Activated CD4-positive, alpha-beta T cell treated with anti-CD3 and anti-CD28 coated beads for 48 hours (primary cell): Measurements from ENCODE around the gene LIAS.
"Not testable (repeated sequence)": the region's sequence is repeated elsewhere in the genome, so short reads cannot be mapped to it uniquely, and the experiment has no call there.

Experiments
- DNase-seq: peaks from one replicate; pipeline ENCODE4 v3.0.0-alpha.2; 2020

Gene LIAS

DNA sequence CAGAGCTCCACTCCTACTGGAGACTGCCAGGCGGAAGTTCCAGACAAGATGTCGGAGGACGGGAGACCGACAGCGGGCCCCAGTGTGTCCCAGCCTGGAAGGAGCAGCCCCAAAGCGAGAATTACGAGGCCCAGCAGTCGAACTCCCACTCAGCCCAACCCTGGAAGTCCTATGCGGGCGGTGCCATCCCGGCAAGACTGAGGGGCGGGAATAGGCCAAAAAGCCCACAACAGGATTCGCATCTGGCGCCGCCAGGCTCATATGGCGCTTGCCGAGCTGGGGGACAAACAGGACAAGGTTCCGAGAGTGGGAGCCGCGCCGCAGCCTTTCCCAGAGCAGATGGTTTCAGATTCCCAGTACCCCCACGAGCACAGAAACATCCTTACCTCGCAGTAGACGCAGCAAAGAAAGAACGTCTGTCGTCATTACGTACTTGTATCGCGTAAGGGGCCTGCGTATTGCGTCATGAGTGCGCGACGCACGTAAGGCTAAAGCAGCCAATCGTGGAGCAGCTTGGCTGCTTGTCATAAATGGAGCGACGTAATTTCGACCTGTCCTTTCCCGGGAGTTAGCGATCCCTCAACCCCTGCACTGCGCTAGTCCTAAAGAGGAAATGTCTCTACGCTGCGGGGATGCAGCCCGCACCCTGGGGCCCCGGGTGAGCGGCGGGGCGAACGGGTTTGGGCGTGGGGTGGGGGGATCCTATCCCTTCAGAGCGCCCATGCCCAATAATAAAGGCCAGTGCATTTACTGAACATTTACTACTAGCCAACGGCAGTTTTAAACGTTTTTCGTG is at the start of gene LIAS, which contains the start of gene RPL9:
TSS of gene LIAS (plus strand) at position 552 of the 796 bp plus-strand sequence. CDS start at position 614, 62 bp downstream.
TSS of gene RPL9 (minus strand) at position 418 of the 796 bp plus-strand sequence. CDS start 483 bp downstream, outside the sequence.
- DNase-seq: peak; percentile 95

DNA sequence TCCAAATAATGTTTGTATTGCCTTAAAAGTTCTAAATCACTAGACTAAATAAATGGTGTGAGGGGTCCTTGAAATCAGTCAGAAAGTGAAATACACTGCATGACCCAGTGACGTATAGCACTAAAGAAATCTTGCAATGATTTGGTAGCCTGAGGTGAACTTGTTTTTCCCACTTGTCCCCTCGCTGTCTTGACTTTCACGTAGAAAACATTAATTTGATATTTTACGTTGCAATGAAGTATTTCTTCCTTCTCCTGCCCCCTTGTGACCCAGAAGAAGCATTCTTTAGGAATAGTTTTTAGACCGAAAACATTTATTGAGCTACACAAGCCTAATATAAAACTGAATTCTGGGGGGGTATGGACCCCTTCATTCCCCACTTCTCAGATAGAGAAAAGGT is 48.4 kb upstream of the LIAS start:
- DNase-seq: no peak

DNA sequence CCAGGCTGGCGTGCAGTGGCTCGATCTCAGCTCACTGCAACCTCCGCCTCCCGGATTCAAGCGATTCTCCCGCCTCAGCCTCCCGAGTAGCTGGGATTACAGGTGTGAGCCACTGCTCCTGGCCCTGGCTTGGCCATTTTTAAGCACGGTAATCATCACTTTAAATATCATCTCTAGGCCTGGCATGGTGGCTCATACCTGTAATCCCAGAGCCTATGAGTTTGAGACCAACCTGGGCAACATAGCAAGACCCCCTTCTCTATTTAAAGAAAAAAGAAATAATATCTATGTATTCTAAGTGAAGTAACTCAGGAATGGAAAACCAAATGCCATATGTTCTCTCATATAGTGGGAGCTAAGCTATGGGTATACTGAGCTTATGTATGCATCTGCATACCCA is 47.3 kb upstream of the LIAS start:
- not testable (repeated sequence) for DNase-seq

DNA sequence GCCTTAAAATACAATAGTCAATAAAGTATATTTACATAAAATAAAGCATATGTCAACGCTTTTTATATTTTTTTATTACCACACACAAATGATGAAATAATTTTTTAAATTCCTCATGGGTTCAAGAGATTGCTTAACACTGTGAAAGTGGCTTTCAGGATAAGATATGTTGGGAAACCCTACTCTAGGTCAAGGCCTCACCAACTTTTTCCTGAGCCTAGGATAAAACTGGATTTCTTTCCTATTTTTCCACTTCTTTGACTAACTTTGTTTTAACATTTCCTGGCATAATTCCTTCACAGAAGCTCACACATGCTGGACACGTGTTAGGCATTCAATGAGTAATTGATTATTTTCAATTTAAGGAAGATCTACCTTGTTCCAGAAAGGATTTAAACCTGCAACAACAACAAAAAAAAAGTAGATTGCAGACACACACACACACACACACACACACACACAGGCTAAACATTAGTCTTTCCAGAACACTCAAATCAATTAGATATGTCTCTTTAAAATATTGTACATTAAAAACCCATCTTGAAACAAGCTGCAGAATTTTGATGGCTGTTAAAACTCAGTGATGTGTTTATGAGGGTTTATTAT is 43.1 kb upstream of the LIAS start:
- no peak for DNase-seq

DNA sequence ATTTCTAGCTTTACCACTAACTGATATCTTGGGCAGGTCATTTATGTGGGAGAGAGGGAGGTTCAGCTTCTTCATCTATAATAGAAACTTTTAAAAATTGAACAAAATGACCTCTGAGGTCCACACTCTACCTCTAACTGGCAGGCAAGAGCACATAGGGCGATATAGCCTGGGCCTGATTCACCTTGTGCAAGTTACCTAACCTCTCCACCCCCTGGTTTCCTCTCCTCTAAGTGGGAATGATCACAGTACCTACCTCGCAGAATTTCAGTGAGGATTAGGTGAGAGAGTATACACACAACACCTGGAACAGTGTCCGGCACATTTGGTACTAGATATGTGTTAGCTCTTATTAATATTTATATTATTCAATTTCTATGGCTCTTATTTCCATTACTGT is 36.6 kb upstream of the LIAS start:
- no peak for DNase-seq

DNA sequence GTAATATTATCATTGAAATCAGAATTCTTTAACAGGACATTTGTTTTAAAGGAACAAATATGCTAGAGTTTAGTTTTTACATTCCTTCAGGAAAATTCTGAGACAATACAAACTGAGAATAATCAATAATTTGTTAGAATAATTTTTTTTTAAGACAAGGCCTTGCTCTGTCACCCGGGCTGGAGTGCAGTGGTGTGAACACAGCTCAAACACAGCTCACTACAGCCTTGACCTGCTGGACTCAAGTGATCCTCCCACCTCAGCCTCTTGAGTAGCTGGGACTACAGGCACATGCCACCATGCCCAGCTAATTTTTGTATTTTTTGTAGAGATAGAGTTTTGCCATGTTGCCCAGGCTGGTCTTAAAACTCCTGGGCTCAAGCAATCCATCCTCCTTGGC is 33.6 kb upstream of the LIAS start:
- not testable (repeated sequence) for DNase-seq

DNA sequence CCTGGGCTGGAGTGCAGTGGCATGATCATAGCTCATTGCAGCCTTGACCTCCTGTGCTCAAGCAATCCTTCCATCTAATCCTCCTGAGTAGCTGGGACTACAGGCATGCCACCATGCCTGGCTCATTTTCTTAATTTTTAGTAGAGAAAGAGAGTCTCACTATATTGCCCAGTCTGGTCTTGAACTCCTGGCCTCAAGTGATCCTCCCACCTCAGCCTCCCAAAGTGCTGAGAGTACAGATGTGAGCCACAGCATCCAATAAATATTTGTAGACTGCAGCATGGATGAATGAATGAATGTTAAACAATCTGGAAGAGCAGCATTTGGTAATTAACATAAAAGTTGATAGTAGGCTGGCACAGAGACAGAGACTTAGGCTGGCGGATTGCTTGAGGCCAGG is 32.1 kb upstream of the LIAS start:
- DNase-seq: no peak

DNA sequence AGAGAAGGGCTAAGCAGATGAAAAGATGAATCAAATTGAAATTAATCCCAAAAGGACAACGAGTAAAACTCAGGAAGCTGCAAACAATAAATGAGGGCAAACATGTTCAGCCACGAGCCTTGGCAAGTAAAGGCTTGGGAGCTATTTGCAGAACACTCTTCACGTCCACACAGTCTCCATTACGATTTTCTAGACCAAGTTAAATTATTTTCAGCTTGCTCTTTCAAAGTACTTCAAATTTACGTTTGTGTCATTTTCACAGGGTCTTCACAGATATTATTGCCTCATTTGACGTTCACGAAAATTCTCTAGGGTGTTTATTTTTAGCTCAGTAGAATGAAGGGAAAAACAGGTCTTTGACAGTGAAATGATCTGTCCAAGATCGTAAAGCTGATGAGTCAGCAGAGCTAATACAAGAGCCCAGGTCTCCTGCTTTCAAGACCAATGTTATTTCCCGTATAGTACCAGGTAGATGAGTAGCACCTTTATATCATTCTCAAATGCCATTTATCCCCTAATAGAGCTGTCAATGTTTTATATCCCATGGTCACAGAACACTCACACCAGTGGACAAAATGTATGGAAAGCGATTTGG is 31.2 kb upstream of the LIAS start:
- no peak for DNase-seq

DNA sequence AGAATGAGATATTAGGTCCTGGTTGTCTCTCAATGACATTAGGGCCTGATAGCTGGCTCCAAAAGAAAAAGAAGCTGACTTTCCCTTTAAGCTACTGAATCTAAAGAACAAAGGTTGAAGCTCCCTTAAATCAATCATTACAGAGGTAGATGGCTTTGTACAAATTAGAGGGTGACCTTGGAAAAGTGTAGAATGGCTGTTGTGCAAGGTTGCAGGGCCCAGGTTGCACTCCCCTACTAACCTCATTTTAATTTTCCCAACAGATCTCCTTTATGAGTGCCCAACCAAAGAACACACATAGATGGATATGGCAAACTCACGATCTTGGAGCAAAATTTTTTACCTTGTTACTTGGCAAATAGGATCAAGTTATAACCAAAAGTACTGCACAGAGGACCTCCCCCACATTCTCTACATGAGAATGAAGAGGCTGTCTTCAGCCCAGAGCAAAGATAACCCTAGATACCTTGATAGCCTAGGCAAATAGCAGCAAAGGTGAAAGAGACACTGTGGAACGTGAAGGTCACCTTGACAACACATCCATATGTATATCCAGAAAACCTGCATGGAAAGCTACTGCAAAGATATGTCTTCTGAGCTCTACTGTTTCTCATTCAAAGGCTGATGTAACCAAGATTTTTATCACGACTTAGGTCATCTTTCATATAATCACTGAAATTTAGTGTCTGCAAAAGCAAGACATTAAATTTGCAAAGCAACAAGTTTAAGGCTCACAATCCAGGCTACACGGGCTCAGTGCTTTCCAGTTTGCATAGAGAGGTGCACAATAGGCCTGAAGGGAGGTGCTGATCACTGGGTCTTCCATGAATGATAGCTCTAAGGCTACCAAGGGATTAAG is 29.2 kb upstream of the LIAS start:
- no peak for DNase-seq

DNA sequence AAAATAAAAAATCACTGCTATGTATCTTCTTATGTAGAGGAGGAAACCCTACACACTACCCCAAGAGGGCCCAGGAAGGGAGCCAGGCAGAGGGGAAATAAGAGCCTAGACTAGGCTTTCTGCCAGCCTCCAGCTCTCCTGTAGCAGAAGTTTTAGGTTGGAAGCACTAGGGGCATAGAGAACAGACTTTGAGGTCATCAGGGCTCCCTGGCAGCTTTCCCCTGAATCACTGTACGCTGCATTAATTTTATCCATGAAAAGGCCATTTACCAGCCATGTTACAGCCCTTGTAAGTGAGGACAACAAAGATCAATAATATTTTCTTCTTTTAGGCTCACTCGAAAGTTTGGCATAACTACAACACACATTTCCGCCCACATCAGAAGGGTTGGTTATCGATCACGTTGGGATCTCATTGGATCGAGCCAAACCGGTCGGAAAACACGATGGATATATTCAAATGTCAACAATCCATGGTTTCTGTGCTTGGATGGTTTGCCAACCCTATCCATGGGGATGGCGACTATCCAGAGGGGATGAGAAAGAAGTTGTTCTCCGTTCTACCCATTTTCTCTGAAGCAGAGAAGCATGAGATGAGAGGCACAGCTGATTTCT is 24.9 kb upstream of the LIAS start:
- no peak for DNase-seq

DNA sequence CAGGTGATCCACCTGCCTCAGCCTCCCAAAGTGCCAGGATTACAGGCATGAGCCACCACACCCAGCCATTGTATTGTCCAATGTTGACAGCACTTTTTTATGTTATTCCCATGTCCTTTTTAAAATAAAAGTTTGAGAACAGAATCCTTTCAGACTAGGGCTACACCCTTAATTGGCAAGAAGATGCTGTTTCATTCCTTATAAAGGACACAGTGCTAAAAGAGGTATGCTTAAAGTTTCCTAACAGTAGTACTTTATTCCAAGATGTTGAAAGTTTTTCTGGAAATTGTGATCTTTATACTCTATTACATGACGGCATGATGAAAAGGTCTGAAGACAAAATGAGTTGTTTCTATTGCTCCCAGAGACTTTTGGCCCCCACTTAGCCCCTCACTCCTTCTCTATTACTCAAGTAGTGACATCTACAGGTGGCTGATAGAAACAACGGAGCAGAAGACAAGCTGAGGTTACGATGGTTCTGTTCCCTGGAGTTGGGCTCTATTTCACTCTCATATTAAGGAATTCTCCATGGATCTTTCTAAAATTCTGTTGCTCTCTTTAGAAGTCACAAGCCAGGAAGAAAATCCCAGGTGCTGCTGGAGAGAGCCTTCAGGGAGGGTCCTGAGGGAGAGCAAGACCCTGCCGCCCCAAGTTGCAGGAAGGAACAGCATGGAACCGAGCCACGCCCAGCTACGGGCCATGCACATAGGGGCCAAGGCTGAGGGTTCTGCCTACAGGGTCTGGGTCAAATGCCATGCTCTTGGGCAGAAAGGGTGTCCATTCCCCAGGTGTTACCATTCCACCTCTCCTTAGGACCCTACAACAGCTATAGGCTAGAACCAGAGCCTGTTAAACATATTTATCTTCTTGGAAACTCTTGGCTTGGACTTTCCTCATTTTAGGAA is 22.9 kb upstream of the LIAS start:
- no peak for DNase-seq

DNA sequence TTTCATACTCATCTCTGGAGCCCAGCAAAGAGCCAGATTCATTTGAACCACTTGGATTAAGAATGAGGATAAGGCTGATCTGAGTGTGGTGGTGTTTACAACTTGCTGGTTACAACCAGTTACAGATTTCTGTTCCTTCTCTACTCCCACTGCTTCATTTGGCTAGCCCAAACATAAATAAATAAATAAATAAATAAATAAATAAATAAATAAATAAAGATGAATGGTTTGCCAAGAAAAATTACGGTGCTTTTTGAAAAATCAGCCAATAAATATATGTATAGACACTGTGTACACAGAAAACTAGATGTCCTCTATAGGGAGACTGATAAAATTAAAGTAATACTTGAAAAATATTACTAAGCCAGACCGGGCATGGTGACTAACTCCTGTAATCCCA is 17.3 kb upstream of the LIAS start:
- no peak for DNase-seq

DNA sequence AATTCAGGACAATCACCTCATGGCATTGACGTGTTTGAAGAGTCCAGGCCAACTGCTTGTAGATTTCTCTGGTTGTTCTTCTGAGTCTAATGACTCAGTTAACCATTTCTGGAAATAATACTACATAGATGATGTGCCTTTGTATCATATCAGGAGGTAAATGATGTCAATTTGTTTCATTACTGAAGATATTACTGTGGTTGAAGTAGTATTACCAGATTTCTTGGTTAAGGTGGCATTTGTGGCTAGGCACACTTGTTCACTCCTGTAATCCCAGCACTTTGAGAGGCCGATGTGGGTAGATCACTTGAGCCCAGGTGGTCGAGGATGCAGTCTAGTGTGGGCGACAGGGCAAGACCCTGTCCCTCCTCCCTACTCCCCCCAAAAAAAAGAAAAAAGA is 15.9 kb upstream of the LIAS start:
- DNase-seq: peak; percentile 13

DNA sequence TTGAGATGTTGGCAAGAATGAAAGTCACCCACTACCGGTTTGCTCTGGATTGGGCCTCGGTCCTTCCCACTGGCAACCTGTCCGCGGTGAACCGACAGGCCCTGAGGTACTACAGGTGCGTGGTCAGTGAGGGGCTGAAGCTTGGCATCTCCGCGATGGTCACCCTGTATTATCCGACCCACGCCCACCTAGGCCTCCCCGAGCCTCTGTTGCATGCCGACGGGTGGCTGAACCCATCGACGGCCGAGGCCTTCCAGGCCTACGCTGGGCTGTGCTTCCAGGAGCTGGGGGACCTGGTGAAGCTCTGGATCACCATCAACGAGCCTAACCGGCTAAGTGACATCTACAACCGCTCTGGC is 12.4 kb upstream of the LIAS start:
- DNase-seq: no peak

DNA sequence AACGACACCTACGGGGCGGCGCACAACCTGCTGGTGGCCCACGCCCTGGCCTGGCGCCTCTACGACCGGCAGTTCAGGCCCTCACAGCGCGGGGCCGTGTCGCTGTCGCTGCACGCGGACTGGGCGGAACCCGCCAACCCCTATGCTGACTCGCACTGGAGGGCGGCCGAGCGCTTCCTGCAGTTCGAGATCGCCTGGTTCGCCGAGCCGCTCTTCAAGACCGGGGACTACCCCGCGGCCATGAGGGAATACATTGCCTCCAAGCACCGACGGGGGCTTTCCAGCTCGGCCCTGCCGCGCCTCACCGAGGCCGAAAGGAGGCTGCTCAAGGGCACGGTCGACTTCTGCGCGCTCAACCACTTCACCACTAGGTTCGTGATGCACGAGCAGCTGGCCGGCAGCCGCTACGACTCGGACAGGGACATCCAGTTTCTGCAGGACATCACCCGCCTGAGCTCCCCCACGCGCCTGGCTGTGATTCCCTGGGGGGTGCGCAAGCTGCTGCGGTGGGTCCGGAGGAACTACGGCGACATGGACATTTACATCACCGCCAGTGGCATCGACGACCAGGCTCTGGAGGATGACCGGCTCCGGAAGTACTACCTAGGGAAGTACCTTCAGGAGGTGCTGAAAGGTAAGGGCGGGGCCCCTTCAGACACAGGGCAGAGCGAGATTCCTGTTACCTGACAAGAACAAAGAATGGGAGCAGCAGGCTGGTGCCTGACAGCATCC is 11.8 kb upstream of the LIAS start:
- peak; percentile 60 for DNase-seq

DNA sequence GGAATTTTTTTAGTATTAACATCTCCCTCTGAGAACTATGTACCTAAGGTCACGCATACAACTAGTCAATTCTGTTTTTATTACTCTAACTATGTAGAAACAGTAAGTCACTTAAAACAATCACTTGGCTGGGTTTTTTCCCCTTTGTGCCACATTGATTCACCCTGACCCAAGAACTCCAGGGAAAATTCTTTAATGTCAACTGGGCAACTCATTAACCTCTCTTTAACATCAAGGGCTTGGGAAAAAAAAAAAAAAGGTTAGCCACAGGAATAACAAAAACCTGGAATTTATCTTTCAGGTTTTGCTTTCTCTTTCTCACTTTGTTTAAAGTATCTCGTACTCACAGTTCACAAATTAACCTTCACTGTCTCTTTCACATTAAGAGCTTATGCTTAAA is 8.2 kb upstream of the LIAS start:
- DNase-seq: no peak

DNA sequence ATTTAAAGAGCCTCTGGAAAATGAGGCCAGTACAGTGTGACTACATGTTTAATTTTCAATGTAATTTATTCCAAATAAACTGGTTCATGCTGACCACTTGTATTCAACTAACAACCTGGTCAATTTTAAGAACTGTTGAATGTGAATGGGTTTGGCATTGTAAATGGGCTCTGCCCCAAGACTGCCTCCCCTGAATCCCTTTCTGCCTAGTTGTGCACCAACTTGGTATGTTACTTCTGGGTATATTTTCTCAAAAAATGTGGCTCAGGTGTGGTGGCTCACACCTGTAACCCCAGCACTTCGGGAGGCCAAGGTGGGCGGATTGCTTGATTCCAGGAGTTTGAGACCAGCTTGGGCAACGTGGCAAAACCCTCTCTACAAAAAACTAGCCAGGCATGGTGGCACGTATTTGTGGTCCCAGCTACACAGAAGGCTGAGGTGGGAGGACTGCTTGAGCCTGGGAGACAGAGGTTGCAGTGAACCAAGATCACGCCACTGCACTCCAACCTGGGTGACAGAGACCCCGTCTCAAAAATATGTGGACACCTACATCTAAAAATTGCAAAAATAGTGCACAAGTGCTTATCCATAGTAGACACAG is 7.3 kb upstream of the LIAS start:
- no peak for DNase-seq

DNA sequence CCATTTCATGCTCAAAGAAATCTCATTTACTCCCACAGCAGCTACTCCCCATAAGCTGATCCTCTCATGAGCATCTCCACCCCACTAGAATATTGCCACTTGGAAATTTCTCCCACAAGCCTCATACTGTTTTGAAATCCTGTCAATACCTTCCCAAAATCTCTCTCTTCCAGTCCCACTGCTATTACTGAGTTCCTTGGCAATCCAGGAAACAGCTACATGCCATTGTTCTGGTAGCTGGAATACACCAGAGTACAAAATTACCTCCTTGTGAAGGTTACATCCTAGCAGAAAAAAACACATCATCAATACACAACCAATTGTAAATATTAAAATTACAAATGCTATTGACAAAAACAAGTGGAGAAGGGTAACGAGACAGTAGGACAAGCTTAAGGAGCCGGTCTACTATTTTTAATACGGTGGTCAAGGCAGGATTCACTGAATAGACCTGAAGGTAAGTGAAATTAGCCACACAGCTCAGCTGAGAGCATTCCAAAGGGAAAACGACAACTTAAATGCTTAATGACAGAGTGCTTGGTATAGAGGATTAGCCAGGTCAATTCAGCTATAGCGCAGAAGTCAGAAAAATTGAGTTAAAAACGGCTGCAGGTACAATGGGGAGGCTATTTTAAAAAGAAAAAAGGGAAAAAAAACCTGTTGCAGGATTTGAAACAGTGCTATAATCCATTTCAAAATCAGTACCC is 6.5 kb upstream of the LIAS start:
- DNase-seq: no peak

DNA sequence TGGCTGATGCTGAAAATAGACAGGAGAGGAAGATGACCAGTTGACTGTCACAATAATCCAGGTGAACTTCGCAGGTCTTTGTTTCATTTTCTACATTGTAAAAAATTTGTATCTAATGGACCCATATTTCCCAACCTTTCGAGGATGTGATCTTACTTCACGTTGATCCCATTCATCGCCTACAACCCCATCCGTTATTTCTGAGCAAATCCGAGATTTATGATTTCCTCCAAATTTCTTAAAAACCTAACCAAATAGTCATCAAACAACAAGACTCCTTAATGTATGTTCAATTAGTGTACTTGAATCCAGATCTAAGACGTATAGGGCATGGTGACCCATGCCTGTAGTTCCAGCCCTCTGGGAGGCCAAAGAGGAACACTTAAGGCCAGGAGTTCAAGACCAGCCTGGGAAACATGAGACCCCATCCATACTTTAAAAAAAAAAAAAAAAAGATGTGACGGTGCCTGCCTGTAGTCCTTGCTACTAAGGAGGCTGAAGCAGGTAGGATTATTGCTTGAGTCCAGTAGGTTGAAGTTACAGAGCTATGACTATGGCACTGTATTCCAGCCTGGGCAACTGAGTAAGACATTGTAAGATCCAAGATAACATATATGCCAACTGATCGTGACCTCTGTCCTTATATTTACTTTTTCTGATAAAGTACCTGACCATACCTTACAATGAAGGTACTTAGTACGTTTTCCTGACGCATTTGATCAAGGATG is 5.8 kb upstream of the LIAS start:
- DNase-seq: no peak
